ENCODE data around the gene TNFSF13B.

DNA sequence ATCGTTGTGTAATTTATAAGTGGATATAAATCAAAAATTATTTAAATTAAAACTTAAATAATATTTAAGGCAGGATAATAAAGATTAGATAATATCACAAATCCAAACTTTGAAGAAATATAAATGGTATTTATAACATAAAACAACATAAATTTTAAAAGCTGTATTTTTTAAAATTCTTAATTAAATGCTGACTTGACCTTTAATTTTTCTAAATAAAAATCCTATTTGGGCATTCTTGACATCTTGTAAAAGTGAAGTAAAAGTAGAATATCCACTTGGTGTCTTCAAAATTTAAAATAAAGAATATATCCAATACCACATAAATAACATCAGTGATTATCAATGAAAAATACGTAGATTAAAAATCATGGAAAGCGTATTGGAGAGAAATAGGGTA, 87.7 kb downstream of the TNFSF13B start:
- TF ChIP-seq EP300 (IDR thresholded peaks at IDR 0.05; ENCODE audit: low read depth) (no peak), POLR2A (IDR thresholded peaks at IDR 0.05) (no peak), POLR2AphosphoS5 (IDR thresholded peaks at IDR 0.05) (no peak)
- TF ChIP-seq, protein P1, sequence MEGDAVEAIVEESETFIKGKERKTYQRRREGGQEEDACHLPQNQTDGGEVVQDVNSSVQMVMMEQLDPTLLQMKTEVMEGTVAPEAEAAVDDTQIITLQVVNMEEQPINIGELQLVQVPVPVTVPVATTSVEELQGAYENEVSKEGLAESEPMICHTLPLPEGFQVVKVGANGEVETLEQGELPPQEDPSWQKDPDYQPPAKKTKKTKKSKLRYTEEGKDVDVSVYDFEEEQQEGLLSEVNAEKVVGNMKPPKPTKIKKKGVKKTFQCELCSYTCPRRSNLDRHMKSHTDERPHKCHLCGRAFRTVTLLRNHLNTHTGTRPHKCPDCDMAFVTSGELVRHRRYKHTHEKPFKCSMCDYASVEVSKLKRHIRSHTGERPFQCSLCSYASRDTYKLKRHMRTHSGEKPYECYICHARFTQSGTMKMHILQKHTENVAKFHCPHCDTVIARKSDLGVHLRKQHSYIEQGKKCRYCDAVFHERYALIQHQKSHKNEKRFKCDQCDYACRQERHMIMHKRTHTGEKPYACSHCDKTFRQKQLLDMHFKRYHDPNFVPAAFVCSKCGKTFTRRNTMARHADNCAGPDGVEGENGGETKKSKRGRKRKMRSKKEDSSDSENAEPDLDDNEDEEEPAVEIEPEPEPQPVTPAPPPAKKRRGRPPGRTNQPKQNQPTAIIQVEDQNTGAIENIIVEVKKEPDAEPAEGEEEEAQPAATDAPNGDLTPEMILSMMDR (IDR thresholded peaks at IDR 0.05) = no peak
